Subcutaneous adipose tissue (tissue), 4 donors: Measurements from ENCODE around the gene SEC16B. TPM values are rescaled to one million over a fixed set of nuclear protein-coding genes. Genes with fewer than 3 reads are reported as not detected.

Source experiments
- total RNA-seq, 4 donors: library from RNA; depleted of rRNA; stranded (reverse); fragments of >200 nt; gene quantifications; one replicate each; pipeline ENCODE4 v1.1.0, GENCODE V29; 2016
- TF ChIP-seq, protein P1 (sequence below): fragments of 450-650 bp; IDR thresholded peaks from one replicate; pipeline ENCODE4 v1.5.1; 2016; ENCODE audit warnings: low read depth, mild to moderate bottlenecking, control low read depth, antibody characterized with exemption, moderate library complexity

Gene SEC16B
- total RNA-seq, 4 donors from 2014 or later = 2.9 to 8.5 (median 4.5) TPM

DNA sequence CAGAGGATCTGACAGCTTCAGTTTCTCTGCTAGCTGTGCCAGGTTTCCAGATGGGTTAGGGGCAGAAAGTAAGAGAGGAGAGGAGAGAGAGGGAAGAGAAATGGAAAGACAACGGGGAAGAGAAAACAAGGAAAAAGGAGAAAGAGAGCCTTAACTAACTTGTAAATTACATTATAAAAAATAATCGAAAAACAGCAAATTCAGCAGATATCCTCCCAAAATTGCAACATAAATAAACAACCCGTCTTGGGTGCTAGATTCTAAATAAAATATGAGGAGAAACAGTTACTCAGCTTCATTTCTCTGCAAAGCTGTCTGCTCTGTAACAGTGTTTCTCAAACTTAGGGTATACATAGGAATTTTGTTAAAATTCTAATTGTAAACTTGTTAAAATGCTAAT, 29.2 kb downstream of the SEC16B start:
- TF ChIP-seq, protein P1, sequence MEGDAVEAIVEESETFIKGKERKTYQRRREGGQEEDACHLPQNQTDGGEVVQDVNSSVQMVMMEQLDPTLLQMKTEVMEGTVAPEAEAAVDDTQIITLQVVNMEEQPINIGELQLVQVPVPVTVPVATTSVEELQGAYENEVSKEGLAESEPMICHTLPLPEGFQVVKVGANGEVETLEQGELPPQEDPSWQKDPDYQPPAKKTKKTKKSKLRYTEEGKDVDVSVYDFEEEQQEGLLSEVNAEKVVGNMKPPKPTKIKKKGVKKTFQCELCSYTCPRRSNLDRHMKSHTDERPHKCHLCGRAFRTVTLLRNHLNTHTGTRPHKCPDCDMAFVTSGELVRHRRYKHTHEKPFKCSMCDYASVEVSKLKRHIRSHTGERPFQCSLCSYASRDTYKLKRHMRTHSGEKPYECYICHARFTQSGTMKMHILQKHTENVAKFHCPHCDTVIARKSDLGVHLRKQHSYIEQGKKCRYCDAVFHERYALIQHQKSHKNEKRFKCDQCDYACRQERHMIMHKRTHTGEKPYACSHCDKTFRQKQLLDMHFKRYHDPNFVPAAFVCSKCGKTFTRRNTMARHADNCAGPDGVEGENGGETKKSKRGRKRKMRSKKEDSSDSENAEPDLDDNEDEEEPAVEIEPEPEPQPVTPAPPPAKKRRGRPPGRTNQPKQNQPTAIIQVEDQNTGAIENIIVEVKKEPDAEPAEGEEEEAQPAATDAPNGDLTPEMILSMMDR = no peak

DNA sequence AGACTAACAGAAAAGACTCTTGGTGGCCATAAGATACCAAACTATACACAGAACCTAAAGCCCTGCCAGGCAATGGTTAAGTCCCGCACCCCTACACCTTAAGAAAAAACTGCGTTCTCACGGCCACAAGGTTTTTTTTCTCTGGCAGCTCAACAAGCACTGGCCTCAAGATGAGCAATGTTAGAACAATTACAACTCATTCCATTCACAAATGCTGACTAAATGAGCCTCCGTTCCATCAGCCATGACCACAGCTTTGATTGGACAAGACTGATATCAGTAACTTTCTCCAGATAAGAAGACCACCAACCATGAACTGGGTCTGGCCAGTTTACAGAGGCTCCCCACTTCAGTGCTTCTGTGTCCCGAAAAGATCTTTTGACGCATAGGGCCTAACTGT, 31.9 kb downstream of the SEC16B start:
- TF ChIP-seq, protein P1 = no peak

DNA sequence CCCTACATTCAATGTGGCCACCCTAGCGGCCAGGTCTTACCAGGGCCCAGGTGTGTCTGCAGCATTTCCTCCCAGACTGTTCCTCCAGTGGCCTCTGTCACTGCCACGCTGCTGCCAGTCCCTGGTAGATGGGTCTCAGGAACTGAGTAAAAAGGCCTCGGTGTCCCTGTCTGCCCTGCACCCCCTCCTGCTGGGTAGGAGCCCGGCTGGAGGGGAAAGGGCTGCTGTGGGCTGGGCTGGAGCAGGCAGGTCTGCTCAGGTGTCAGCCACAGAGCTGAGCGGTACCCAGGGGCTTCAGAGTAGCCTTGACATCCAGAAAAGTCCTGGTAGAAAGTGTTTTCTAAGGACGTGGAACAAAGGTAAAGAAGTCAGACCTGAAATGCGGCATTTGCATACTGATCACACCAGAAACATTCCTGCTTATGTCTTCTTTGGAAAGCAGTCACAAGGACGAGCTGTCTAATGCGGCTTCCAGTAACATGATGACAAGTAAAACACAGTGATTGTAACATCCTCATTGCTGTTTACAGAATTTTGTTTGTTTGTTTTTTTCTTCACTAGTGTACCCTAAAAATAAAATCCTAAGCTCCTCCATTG, 32.6 kb downstream of the SEC16B start:
- TF ChIP-seq, protein P1 = no peak

DNA sequence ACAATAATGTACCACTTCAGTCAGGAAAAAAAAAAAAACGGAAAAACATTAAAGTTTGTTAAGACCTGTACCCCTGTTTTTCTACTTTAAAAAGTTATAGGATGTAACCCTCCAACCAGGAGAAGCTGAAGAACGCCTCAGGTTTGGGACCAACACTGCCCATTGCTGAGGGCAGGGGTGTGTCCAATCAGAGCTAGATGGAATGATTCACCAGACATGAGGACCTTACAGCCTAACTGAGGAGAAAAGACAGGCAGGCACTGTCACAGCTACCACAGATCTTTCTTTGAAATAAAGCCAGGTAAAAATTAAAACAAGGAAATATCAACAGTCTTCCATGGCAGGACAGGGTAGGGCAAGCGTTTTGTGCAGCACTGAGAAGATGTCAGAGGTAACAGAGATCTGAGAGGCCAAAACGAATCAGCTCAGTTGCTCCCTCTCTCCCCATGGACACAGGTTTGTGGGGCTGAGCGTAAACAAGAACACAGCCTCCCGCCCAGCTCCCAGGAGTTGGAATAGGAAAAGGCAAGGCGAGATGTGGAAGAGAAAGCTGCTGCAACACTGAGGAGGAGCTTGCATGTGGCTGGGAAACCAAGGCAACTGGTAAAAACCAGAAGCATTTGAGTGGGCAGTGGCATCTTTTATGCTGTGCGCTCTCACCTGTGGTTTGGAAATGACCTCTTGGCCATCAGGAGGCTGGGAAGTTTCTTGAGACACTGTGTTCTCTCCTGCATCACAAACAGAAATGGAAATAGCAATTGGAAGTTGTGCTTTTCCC, 34.0 kb downstream of the SEC16B start:
- TF ChIP-seq, protein P1 = no peak

DNA sequence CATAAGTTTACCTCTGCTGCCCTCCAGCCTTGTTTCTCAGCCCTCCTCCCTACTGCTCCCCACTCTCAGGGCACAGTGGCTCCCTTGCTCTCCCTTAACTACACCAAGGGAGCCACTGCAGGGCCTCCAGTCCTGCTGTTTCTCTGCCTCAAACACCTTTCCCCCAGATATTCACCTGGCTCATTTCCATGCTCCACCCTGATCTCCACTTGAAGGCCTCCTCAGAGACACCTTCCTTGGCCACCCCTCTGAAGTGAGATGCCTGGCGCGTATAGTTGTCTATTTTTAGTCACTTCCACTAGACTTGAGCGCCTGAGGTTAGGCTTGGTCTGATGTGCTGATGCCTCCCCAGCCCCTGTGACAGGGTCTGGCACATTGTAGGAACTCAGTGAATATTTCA, 34.9 kb downstream of the SEC16B start:
- TF ChIP-seq, protein P1 = no peak

DNA sequence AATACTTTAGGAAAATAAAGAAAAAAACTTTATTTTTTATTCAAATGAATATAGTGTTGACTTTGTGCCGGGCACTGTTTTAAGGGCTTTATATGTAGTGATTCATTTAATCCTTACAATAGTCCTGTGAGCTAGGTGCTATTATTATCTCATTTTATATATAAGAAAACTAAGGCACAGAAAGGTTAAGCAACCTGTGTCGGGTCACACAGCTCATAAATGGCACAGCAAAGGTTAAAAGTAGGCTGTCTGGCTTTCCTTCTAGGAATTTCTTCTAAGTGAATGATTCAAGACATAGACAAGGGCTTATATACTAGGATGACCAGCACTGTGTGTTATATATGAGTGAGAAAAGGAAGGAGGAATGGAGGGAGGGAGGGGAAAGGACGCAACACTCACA, 35.4 kb downstream of the SEC16B start:
- TF ChIP-seq, protein P1 = no peak

DNA sequence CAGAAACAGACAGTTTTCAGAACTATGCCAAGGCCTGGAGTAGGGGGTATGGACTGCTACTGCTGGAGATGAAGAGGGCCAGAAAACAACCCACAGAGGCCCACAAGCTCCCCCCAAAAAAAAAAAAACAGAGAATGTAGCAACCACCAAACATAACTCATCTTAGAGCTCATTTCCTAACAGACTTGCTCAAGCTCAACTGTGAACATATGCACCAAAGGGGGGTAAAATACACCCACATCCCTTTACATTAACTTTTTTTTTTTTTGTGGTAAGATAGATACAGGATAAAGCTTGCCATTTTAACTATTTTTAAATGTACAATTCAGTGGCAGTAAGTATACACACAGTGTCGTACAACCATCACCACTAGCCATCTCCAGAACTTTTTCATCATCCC, 36.0 kb downstream of the SEC16B start:
- TF ChIP-seq, protein P1 = no peak
